DLD1 (cell line): ENCODE measurements around the gene HOMER2.
"Not testable (repeated sequence)": the region's sequence is repeated elsewhere in the genome, so short reads cannot be mapped to it uniquely, and the experiment has no call there.

ENCODE experiments used
- in situ Hi-C: cut with HindIII; loops from 2 replicates; pipeline ENCODE4 v1.10.0; 2017; ENCODE audit warnings: low sequenced_read_pairs

HOMER2 gene

DNA sequence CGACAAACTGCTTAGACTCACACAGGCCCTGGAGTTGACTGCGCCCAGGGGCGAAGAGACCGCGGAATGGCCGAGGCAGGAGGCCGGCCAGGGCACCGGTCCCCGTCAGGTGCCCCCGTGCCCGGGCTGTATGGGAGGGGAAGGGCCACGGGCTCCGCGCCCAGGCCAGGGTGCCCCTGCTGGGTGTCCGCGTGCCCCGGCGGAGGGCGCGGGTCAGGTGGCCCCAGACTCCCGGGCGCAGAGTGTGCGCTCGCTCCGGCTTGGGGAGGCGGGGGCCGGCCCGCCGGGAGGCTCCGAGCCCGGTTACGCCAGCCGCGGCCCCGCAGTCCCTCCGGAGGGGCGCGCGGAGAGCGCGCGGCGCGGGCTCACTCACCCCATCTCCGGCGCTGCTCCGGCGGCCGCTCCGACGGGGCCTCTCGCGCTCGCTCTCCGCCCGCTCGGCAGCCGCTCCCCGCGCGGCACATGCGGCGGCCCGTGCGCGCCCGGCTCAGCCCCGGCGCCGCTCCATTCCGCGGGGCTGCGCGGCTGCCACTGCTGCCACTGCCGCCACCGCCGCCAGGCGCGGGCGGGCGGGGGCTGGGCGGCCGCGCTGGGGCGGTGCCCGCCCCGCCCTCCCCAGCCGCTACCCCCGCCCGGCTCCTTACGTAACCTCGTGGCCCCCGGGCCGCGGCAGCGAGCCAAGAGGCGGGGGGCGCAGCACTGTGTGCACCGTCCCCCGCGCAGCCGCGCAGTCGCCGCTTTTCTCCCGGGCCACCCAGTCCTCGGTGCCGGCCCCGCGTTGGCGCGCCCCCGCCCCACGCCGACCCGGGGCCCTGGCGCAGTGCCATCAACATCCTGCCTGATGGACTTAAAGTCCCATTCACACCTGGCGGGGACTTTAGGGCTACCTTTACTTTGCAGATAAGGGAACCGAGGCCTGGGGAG lies at the start of gene HOMER2:
Gene HOMER2 (minus strand): TSS at position 563 of the 924 bp plus-strand sequence. CDS start 185 bp downstream, at position 378.
- in situ Hi-C loops, result loop anchor here (10.0 kb wide), 1 partner anchor 108 kb away; no protein-coding TSS in a partner anchor

DNA sequence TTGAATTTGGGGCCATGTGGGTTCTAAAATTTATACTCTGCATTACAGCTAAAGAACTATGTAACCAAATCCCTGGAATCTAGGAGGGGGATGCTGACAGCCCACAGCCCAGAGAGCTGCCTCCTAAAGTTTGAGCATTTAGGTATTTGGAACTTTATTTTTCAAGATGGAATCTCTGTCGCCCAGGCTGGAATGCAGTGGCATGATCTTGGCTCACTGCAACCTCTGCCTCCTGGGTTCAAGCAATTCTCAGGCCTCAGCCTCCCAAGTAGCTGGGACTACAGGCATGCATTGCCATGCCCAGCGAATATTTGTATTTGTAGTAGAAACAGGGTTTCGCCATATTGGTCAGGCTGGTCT lies 48.1 kb upstream of the HOMER2 start:
- in situ Hi-C loops, result not testable (repeated sequence)

DNA sequence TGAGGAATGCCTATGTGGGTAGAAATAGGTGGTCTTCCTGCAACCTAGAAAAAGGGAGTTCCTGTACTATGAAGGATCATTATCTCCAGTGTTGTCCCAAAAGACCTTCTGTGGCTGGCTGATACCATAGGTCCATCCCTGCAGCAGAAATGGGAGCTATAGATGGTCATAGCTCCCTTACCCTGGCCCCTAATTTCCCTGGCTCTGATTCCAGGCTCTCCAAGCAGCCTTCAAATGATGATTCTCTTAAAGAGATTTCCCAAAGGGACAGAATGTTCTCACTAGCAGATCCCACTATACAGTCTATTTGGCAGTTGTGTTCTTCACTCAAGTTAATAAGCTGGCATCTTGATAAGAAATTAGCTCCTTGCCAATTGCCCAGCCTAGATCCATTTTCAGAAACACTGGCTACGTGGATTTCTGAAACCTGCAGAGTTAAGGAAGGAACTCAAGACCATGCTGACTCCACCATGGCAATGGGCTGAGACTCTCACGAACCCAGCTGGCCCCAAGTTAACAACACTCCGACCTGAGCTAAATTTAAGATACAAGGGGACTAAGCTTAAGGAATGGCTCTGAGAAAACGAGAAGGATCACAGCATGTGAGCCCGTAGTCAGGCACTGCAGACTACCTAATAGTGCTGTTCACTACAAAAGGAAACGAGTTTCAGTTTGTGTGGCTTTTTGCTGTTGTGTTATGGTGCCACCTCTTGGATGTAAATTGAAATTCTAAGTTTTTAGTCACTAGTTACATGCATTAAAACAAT lies 47.6 kb upstream of the HOMER2 start:
- in situ Hi-C loops, result no loop called here

- in situ Hi-C loops, result no loop called here
These were observed 46.9 kb upstream of the HOMER2 start for GRCh38 chr15:82999426-82999825.

DNA sequence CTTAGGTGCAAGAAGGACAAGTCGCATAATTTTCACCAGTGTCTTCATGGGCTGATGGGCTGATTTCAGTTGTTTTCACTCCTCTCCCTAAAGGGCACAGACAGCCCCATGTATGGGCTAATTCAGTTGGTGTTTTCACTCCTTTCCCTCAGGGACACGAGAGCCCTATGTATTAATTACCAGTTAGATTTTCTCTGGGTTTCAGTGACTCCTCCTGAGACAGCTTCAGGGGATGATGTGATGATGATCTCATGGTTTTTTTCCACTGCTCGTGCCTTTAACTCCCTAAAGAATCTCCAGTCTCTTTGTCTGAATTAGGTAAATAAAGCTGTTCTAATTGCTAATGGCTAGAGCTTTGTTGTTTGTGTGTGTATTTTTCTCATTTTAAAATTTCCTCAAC lies 43.4 kb upstream of the HOMER2 start:
- in situ Hi-C loops, result no loop called here

DNA sequence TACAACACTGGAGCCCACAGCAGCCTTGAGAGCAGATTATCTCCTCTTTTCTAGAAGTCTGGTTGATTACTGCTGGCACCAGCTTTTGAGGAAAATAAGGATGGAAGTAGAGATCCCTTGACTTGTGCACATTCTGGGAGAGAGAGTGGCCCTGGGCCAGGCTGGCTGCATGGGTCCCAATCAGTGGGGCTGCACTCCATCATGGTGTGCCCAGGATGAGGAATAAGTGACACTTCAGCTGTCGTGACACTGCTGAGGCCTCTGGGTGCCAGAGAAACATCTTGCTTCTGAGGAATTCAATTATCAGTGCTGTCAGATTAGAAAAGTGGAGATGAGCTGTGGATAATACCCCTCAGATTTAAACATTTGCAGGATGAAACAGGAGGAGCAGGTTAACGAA lies 42.6 kb upstream of the HOMER2 start:
- in situ Hi-C loops, result no loop called here

DNA sequence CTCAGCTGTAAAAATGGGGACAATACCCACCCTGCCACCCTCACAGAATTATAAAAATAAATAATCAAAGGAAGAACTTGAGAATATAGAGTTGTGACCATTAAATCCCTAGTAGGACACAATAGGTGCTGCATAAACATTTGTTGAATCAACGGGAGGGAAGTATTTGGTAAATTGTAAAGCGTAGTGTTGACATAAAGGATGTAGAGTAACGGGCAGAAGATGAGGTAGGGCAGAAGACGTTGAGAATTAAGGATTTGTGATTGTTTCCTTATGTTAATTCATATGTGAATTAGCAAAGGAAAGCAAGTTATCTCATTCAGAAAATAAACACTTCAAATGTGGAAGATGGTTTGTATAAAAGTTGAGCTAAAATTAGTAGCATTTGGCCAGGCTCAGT lies 40.6 kb upstream of the HOMER2 start:
- in situ Hi-C loops, result no loop called here

DNA sequence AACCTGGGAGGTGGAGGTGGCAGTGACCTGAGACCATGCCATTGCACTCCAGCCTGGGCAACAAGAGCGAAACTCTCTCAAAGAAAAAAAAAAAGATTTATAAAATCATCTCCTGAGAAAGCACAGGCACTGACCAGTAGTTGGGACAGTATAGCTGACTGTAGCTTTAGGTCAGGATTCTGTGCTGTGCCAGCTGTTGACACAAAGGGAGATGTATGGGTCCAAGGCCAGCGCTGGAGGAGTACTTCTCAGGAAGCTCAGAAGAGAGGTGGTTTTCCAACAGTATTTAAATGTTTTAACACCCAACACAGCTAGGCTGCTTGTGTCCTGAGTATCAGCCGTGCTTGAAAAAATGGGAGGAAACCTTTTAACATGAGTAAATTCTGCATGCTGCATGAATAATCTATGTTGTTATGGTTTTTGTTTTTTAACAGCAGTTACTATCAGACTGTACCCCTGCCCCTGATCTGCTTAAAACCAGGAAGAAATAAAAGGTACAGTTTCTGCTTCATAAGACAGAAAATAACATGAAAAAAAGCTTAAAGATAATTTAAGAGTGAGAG lies 40.0 kb upstream of the HOMER2 start:
- in situ Hi-C loops, result no loop called here

DNA sequence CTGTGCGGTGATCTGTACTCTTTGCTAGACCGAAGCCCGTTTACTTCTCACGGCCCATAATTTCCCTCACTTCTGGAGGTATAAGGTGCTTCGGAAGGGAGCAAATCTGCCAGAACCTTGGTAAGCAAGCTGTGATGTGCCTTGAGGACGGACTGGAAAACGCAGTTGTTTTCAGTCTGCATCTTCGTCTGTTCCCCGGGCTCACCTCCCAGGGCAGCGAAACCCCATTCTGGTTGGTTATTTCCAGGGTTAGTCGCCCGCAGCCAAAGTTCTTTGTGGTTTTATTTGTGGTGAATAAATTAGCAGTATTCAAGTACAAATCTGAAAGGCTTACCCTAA lies 33.9 kb upstream of the HOMER2 start:
- in situ Hi-C loops, result no loop called here

GRCh38 chr15:82985688-82986441 lies 33.3 kb upstream of the HOMER2 start, which contains the start of gene RAMAC:
Gene RAMAC, plus strand, starts transcription at chr15:82986210. Its CDS starts 2,809 bp downstream, at chr15:82989019.
- in situ Hi-C loops, result no loop called here

- in situ Hi-C loops, result no loop called here
These were observed 28.5 kb upstream of the HOMER2 start for GRCh38 chr15:82980981-82981380.

- in situ Hi-C loops, result no loop called here
These were observed 27.2 kb upstream of the HOMER2 start for GRCh38 chr15:82979726-82980125.

- in situ Hi-C loops, result no loop called here
These were observed 25.9 kb upstream of the HOMER2 start for GRCh38 chr15:82978438-82978837.

DNA sequence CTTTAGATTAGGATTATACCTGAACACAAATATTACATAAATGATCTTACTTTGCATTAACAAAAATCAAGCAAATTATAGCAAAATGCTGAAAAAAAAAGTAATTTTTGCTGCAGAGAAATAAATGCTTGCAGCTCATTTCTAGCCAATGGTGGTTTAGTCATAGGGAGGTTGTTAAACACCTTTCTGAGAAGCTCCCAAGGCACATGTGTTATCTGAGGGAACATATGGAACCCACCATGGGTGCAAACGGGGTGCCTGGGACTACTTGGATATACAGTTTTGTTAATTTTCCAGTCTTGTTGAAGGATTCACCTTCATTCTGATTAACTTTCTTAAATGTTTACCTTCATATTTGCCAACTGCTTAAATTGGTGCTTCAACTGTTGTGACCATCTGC lies 24.6 kb upstream of the HOMER2 start:
- in situ Hi-C loops, result no loop called here

- in situ Hi-C loops, result no loop called here
These were observed 20.5 kb upstream of the HOMER2 start for GRCh38 chr15:82972990-82973389.

- in situ Hi-C loops, result no loop called here
These were observed 18.9 kb upstream of the HOMER2 start for GRCh38 chr15:82971218-82971984.

DNA sequence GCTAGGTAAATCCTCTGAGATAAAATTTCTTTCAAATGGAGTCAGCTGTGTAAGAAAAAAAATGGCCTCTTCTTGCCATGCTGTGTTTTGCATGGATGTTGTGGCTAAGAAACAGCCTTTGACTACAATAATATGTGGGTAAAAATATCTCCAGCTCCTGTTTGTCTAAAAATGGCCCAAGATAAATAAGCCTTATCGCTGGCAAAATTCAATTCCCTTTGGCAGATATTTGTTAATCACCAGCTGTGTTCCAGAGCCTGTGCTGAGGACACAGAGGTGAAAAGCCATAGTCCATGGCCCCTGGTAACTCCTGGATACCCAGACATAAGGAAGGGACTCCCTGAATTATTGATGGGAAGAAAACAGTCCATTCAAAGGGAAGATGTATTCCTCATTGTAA lies 18.2 kb upstream of the HOMER2 start:
- in situ Hi-C loops, result no loop called here

DNA sequence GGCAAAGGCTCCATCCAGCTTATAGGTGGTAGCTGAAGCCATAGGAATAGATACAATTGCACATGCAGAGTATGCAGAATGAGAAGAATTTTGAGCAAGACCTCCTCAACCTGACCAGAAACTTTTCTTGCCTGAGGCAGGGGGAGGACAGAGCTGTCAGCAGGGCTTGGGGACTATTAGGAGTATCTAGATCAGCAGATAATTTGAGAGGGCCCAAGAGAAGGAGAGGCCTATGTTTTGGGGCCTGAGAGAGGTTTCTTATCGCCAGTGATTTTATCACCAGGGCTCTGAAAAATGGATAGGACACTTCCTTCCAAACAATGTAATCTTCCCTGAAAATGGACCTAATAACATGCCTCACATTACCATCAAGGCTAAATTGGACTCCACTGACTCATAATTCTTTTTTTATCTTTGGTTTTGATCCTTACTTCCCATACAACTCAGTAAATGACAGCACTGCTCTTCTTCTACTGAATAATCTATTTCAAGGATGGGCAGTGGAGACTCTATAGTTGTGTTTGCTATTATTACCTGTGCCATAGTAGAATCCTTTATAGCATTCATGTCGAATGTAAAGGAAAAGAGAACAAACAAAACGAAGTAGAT lies 17.7 kb upstream of the HOMER2 start:
- in situ Hi-C loops, result no loop called here

DNA sequence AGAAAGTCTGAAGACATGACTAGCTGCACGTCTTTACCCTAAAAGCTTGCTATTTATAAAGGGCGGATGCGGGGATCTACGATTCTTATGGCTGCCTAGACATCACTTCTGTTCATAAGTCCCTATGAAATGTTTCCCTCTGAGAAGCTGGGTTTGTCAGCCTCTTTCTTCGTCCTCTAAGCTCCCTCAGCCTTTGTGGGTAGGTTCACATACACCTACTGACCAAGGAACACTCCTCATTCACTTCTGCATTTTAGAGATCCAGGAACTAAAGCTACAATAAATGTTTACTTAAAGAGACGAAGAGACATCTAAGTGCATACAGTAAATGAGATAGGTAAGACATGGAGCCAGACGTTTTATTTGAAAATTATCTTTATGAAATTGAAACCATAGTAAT lies 16.8 kb upstream of the HOMER2 start:
- in situ Hi-C loops, result no loop called here

GRCh38 chr15:82968066-82968465 lies 15.5 kb upstream of the HOMER2 start:
- in situ Hi-C loops, result no loop called here
